GM10266 (cell line): ENCODE measurements around the gene PLEKHB1.
"Not testable (repeated sequence)": the region's sequence is repeated elsewhere in the genome, so short reads cannot be mapped to it uniquely, and the experiment has no call there.

Experiments used
- DNase-seq: peaks from one replicate; pipeline ENCODE4 v3.0.0; 2012; ENCODE audit errors: extremely low spot score
- TF ChIP-seq, protein P1 (sequence below): IDR thresholded peaks from 2 replicates; pipeline ENCODE4 v1.5.1; 2012; ENCODE audit warnings: mild to moderate bottlenecking, low read depth; ENCODE audit not compliant: control insufficient read depth, insufficient read depth; ENCODE audit errors: missing control alignments

PLEKHB1 gene

DNA sequence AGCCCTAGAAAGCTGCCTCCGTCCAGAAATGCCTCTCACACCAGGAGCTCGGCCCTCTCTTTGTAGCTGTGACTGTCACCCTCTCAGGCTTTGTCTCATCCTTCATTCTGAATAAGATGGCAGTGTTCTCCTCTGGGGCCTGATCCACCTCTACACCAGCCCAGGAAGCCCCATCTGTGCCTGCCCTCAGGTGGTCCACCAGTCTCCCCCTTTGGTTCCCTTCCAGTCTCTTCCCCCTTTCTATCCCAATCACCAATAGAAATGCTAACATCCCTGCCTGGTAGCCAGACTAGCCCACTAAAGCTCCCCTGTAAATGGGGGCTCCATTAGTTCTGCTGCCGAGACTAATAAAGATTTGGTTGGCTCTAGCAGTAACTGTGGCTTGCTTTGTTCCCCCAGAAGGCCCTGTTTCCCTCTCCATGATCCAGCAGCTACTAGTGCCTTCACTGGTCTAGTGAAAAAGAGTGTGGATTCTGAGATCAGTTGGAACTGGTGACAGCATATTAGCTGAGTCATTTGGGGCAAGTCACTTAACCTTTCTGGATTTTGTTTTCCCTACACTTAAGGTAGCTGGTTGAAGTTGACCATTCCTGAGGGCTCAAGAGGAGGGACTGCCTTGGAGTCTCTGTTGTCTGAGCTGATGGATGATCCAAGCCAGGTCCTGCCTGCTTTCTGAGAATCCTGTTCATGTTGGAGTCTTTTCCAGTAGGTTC is 16.2 kb downstream of the PLEKHB1 start:
- no peak for DNase-seq
- TF ChIP-seq, protein P1, sequence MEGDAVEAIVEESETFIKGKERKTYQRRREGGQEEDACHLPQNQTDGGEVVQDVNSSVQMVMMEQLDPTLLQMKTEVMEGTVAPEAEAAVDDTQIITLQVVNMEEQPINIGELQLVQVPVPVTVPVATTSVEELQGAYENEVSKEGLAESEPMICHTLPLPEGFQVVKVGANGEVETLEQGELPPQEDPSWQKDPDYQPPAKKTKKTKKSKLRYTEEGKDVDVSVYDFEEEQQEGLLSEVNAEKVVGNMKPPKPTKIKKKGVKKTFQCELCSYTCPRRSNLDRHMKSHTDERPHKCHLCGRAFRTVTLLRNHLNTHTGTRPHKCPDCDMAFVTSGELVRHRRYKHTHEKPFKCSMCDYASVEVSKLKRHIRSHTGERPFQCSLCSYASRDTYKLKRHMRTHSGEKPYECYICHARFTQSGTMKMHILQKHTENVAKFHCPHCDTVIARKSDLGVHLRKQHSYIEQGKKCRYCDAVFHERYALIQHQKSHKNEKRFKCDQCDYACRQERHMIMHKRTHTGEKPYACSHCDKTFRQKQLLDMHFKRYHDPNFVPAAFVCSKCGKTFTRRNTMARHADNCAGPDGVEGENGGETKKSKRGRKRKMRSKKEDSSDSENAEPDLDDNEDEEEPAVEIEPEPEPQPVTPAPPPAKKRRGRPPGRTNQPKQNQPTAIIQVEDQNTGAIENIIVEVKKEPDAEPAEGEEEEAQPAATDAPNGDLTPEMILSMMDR, result no peak

DNA sequence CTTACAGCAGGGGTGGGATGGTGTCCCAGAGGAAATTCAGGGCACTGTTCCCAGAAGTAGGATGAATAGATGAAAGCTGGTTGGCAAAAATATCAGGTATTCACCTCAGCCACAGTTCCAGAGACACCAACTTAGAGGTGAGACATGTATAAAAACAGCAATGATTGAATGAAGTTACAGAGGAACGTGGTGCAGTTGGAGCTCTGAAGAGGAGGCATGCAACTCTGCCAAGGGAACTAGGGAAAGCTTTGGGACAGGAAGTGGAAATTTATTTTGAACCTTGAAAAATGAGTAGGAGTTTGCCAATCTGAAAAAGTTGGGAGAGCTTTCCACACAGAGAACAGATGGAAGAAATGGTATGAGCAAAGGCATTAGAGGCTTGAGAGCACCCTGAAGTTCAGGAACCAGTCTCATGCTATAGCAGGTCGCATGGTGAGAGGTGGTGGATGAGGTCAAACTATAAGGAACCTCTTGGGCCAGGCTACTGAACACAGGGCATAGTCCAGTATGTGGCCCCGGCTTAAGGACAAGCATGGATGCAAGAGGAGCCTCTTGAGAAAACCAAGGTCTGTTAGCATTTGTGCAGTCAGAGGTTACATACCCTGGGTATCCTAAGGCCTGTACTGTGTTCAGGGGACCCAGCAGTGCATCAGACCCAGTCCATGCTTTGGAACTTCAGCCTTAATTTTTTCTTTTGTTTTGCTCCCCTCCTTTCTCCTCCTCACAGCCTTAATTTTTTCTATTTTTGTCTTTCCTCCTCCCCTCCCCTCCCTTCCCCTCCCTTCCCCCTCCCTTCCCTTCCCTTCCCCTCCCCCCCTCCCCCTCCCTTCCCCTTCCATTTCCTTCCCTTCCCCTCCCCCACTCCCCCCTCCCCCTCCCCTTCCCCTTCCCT is 17.5 kb downstream of the PLEKHB1 start:
- DNase-seq, result no peak
- TF ChIP-seq, protein P1, result no peak

- TF ChIP-seq, protein P1, result no peak
- DNase-seq, result no peak
Observed at GRCh38 chr11:73664877-73665276, 18.5 kb downstream of the PLEKHB1 start.

GRCh38 chr11:73667891-73668290 is 21.5 kb downstream of the PLEKHB1 start:
- TF ChIP-seq, protein P1, result no peak
- DNase-seq, result no peak

GRCh38 chr11:73670808-73671207 is 24.4 kb downstream of the PLEKHB1 start:
- TF ChIP-seq, protein P1, result no peak
- no peak for DNase-seq

GRCh38 chr11:73671701-73672100 is 25.3 kb downstream of the PLEKHB1 start:
- DNase-seq, result no peak
- TF ChIP-seq, protein P1, result no peak

DNA sequence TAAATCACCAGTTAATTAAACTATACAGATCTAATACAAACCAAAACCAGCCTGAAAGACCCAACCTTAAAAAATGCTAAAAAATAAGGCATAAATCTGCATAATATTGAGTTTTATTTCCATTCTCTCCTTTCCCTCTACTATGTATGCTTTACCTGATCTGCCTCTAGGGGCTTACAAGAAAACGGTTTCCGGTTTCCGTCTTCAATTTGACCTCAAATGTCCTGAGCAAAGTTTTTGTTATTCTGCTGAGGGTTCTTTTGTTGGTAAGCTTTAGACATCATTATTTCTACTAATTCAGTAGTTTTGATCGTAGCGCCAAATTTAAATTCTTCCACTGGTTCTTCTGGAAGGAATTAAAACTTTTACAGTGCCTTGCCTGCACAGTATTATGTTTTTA is 30.2 kb downstream of the PLEKHB1 start:
- DNase-seq, result not testable (repeated sequence)
